ENCODE results near the gene GNRHR.
"Not testable (repeated sequence)": the region's sequence is repeated elsewhere in the genome, so short reads cannot be mapped to it uniquely, and the experiment has no call there.

Gene GNRHR

DNA sequence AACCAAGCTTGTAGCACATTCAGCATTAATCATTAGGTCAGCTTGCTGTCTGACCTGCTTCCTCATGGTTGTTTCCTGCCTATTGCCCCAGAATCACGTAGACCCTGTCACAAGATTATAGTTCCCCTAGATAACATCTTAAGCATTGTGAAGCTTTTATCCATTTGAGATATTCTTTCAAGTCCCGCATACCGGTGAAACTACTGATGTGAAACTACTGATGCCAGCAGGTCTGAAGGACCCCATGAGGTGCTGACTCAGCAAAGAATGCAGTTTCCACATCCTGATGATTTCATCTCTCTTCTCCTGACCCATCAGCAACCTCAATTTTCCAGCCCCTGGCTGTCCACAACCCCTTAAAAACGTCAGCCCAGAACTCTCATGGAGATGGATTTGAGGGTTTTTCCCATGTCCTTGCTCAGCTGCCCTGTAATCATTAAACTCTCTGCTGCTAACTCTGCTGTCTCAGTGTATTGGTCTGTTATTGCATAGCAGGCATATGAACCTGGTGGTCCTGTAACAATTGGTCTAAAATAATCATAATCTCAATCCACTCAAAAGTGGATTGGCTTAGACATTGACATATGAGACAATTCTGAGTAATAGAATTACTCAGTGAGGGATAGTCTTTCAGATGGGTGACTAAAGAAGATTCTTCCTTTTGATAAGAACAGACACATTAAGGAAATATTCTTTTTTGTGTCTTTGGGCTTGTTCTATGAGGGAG is 26.9 kb downstream of the GNRHR start:
- DNase-seq (ENCODE audit: low read depth in 3 of 3): no peak

- DNase-seq (ENCODE audit: low read depth in 3 of 3): no peak
These were observed 28.2 kb downstream of the GNRHR start for GRCh38 chr4:67725981-67726380.

GRCh38 chr4:67725132-67725531 is 29.1 kb downstream of the GNRHR start:
- no peak for DNase-seq (ENCODE audit: low read depth in 3 of 3)

DNA sequence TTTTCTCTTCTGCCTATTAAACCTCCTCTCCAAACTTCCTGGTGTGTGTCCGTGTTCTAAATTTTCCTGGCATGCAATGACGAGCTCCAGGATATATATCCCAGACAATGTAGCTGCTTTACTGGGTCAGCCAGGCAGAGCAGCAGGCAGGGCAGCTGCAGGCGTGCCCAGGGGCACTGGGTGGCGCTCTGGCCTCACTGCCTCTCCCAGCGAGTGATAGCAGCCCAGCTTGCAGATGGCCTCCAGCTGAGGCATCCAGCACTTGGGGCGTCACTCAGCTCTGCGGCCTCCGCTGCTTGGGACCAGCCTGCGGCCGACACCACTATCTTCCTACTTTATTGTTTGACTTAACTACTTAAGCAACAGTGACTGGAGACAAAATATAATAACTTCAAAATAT is 30.2 kb downstream of the GNRHR start:
- no peak for DNase-seq (ENCODE audit: low read depth in 3 of 3)

- no peak for DNase-seq (ENCODE audit: low read depth in 3 of 3)
These were observed 30.8 kb downstream of the GNRHR start for GRCh38 chr4:67723341-67723740.

DNA sequence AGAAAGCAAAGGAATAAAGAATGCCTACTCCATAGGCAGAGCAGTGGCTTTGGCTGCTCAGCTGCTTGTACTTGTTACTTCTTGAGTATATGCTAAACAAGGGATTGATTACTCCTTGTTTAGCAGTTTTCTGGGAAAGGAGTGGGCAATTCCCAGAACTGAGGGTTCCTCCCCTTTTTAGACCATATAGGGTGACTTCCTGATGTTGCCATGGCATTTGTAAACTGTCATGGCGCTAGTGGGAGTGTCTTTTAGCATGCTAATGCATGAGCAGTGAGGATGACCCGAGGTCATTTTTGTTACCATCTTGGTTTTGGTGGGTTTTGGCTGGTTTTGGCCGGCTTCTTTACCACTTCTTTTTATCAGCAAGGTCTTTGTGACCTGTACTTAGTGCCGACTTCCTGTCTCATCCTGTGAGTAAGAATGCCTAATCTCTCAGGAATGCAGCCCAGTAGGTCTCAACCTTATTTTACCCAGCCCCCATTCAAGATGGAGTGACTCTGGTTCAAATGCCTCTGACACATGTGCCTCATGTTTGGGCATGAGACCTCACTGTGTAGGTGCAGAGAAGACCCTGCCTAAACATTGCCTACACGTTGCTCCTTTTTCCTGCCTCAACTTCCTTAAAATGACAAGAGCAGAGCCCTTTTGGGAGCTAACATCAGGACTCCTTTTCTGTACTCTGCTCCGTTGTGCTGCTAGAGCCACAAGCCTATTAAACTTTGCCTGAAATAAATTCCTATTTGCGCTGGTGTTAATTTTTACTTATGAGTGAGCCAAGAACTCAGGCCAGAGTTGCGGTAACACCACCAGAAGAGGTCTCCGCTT is 32.2 kb downstream of the GNRHR start:
- no peak for DNase-seq (ENCODE audit: low read depth in 3 of 3)

DNA sequence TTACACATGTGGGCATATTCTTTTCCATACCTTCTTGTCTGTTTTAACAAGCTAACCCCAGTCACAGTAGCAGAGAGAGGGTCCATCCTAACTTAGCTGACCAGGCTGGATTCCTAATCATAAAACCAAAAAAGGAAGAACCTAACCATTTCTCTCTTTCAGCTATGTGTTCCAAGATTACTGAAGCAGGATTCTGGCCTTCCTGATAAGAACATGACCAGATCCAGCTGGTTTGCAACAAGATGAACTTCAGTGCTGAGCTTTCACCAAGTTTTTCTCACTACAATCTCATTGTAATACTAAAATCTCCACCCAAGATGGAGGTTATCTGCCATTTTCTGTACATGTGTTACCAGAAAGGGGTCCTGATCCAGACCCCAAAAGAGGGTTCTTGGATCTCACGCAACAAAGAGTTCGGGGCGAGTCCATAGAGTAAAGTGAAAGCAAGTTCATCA is 32.8 kb downstream of the GNRHR start:
- no peak for DNase-seq (ENCODE audit: low read depth in 3 of 3)

- no peak for DNase-seq (ENCODE audit: low read depth in 3 of 3)
These were observed 34.1 kb downstream of the GNRHR start for GRCh38 chr4:67719953-67720617.

- DNase-seq (ENCODE audit: low read depth in 3 of 3): no peak
These were observed 35.3 kb downstream of the GNRHR start for GRCh38 chr4:67718848-67719247.

DNA sequence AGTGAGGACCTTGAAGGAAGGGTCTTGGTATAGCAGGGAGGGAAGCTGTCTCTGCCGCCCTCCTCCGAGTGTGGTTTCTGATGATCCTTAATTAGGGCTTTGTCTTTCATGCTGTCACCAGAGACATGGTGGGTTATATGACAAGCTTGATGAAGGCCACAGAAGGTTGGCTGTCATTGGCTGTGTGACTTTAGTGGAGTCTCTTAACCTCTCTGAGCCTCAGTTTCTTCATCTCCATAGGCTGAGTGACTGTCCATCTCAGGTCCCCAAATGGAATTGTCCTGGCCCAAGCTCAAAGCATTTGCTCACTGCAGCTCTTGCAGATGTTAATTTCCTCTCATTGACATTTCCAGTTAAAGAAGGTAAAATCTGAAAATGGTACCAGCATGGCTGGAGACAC is 36.6 kb downstream of the GNRHR start:
- DNase-seq (ENCODE audit: low read depth in 3 of 3): no peak

GRCh38 chr4:67714955-67715354 is 39.2 kb downstream of the GNRHR start:
- DNase-seq (ENCODE audit: low read depth in 3 of 3): no peak

GRCh38 chr4:67714248-67714583 is 40.0 kb downstream of the GNRHR start:
- peak in 1 of 3 experiments; percentile 26 for DNase-seq (ENCODE audit: low read depth in 3 of 3)

DNA sequence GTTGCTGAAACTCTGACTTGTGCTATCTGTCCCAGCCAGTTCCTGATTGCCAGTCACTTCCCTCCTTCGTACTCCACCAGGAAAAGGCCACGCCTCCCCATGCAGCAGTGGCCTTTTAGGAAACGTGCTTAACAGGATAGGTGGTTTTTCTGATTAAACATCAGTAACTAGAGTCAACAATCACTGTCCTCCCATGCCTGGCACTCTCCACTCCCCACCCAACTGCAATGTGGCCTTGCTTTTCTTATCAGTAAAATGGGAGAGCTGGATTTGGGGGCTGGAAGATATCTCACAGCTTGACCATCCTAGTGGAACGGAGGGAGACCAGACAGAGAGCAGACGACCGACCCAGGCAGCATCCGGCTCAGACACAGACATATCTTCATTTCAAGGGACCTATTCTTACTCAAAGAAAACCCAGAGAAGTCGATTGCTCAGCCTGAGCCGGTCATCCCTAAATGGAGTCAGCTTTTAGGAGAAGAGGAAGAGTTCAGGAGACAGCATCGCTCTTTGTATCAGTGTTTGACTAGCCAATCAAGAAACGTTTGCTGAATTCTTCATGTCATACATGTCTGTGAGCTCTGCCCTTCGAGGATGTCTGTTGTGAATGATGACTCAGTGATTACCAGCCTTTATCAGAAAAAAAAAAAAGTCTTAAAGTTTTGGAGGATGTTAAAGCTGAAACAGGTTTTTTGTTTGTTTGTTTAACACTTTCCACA is 40.5 kb downstream of the GNRHR start:
- DNase-seq (ENCODE audit: low read depth in 3 of 3): no peak

DNA sequence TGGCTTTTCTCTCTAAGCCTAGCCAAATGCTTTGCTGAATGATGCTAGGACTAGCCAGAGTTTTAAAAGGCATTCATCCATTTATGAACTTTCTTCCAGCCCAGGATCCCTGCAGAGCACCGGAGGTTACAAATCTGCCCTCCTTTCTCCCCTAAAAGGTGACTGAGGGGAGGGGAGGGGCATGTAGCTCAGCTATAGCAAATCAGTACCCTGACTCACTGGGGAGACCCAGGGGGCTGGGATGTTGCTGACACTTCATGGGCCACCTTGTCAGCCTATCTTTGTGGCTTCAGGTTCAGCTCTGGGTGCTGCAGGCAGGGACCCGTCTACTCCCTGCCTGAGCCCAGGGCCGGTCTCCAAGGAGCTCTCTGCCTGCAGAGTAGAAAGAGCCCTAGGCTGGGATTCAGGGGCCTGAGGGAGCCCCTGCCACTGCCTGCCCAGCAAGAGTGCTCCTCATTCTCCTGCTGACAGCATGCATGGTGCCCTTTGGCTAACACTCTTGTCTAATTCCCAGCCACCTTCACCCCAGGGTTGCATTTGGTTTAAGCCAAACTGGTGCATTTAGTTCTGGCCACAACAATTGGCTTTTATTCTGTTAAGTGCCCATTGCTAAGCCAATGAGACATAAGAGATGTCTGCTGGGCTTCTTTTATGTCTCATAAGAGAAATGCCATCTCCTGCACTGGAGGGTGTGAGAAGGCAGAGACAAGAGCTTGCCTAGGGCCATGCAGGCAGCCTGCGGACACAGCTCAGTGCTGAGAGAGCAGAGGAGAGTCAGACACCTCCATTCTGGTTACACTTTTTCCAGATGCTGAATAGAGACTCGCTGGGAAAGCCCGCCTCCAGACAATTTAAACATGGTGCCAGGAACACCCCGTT is 41.3 kb downstream of the GNRHR start:
- no peak for DNase-seq (ENCODE audit: low read depth in 3 of 3)

GRCh38 chr4:67712000-67712625 is 42.1 kb downstream of the GNRHR start:
- DNase-seq (ENCODE audit: low read depth in 3 of 3): no peak

GRCh38 chr4:67706682-67707081 is 47.5 kb downstream of the GNRHR start:
- DNase-seq (ENCODE audit: low read depth in 3 of 3): not testable (repeated sequence)

- DNase-seq (ENCODE audit: low read depth in 3 of 3): no peak
These were observed 49.3 kb downstream of the GNRHR start for GRCh38 chr4:67704843-67705242.

GRCh38 chr4:67702166-67702565 is 52.0 kb downstream of the GNRHR start:
- no peak for DNase-seq (ENCODE audit: low read depth in 3 of 3)

DNA sequence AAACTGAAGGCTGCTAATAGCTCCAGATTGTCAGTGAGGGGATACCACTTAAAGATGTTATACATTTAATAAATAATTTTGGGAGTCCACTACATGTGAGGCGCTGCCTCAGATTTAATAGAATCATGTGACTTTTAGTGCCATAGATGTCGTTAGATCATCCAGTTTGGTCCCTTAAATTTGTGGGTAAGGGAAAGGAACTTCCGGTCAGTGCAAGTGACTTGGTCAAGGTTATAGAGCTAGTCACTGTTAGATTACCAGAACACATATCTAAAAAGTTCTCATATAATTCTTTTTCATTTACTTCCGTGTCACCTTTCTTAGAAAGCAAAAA is 52.7 kb downstream of the GNRHR start:
- no peak for DNase-seq (ENCODE audit: low read depth in 3 of 3)

- peak; percentile 92 to 95 (median 92) for DNase-seq (ENCODE audit: low read depth in 3 of 3)
These were observed 53.3 kb downstream of the GNRHR start, which contains the start of gene UBA6 for GRCh38 chr4:67700738-67701516. Gene UBA6 (minus strand): TSS chr4:67701155. CDS start chr4:67701119, 36 bp downstream.
